Neural cell (in vitro differentiated cells): ENCODE results near the gene CLDN4. TPM values are rescaled to one million over a fixed set of nuclear protein-coding genes. Genes with fewer than 3 reads are reported as not detected.

Experiments used
- H2AFZ ChIP-seq: fragments of 200-600, 300-800 bp; sonication (generic), shearing (Covaris generic); 2 replicates; pipeline ENCODE4 v1.6.0; 2014; ENCODE audit warnings: low read depth, mild to moderate bottlenecking, antibody characterized with exemption, low read length, moderate library complexity
- H3F3A ChIP-seq: fragments of 200-600 bp; shearing (Covaris generic); 2 replicates; pipeline ENCODE4 v1.6.1; 2016; ENCODE audit warnings: mild to moderate bottlenecking, moderate library complexity, mixed read lengths, antibody characterized with exemption, low read length; ENCODE audit not compliant: insufficient read depth, poor library complexity, severe bottlenecking
- H3K27ac ChIP-seq: fragments of 200-600, 300-800 bp; sonication (generic), shearing (Covaris generic); 2 replicates; pipeline ENCODE4 v1.5.1; 2014; ENCODE audit warnings: mild to moderate bottlenecking, low read length, moderate library complexity
- H3K27me3 ChIP-seq: fragments of 300-800, 200-600 bp; sonication (generic), shearing (Covaris generic); 2 replicates; pipeline ENCODE4 v1.6.0; 2014; ENCODE audit warnings: mild to moderate bottlenecking, low read depth, low read length, moderate library complexity; ENCODE audit not compliant: insufficient read depth
- H3K36me3 ChIP-seq: fragments of 300-800, 200-600 bp; sonication (generic), shearing (Covaris generic); 2 replicates; pipeline ENCODE4 v1.5.1; 2014; ENCODE audit warnings: mild to moderate bottlenecking, antibody characterized with exemption, low read length, moderate library complexity; ENCODE audit not compliant: insufficient read depth
- H3K4me2 ChIP-seq: fragments of 300-800, 200-600 bp; sonication (generic), shearing (Covaris generic); 2 replicates; pipeline ENCODE4 v1.6.0; 2014; ENCODE audit warnings: mild to moderate bottlenecking, low read length
- H3K4me3 ChIP-seq: fragments of 300-800, 200-600 bp; sonication (generic), shearing (Covaris generic); 2 replicates; pipeline ENCODE4 v1.5.1; 2014; ENCODE audit warnings: mild to moderate bottlenecking, low read length, moderate library complexity
- H3K79me2 ChIP-seq: fragments of 200-600 bp; shearing (Covaris generic); replicated peaks from 2 replicates; pipeline ENCODE4 v1.6.0; 2014; ENCODE audit warnings: mild to moderate bottlenecking, low read length, moderate library complexity; ENCODE audit not compliant: insufficient read depth
- H3K9ac ChIP-seq: fragments of 300-800, 200-600 bp; sonication (generic), shearing (Covaris generic); 2 replicates; pipeline ENCODE4 v1.6.1; 2016; ENCODE audit warnings: mild to moderate bottlenecking, low read length, mixed read lengths
- H3K9me2 ChIP-seq: fragments of 200-600 bp; shearing (Covaris generic); 2 replicates; pipeline ENCODE4 v1.6.1; 2016; ENCODE audit warnings: mild to moderate bottlenecking, low read length, mixed read lengths; ENCODE audit not compliant: insufficient read depth
- H3K9me3 ChIP-seq: fragments of 200-600, 300-800 bp; sonication (generic), shearing (Covaris generic); 2 replicates; pipeline ENCODE4 v1.6.1; 2016; ENCODE audit warnings: mild to moderate bottlenecking, mixed run types, low read length, moderate library complexity, mixed read lengths
- H4K20me1 ChIP-seq: fragments of 200-600 bp; shearing (Covaris generic); 2 replicates; pipeline ENCODE4 v1.6.1; 2016; ENCODE audit warnings: mild to moderate bottlenecking, mixed run types; ENCODE audit not compliant: insufficient read depth
- CTCF ChIP-seq: fragments of 450-650 bp; IDR thresholded peaks from 2 replicates; pipeline ENCODE4 v1.5.1; 2014; ENCODE audit warnings: antibody characterized with exemption, mild to moderate bottlenecking, moderate library complexity; ENCODE audit not compliant: poor library complexity, severe bottlenecking
- EP300 ChIP-seq: fragments of 450-650 bp; conservative IDR thresholded peaks from 2 replicates; pipeline ENCODE4 v1.6.1; 2014; ENCODE audit warnings: antibody characterized with exemption, mild to moderate bottlenecking, moderate library complexity; ENCODE audit not compliant: poor library complexity, severe bottlenecking
- EZH2 ChIP-seq: fragments of 200-600, 300-800 bp; shearing (Covaris generic), sonication (generic); IDR thresholded peaks from 2 replicates; pipeline ENCODE4 v1.6.1; 2014; ENCODE audit warnings: antibody characterized with exemption, low read length, borderline replicate concordance, mild to moderate bottlenecking; ENCODE audit not compliant: insufficient read depth, poor library complexity, severe bottlenecking
- MXI1 ChIP-seq: fragments of 450-650 bp; conservative IDR thresholded peaks from 2 replicates; pipeline ENCODE4 v1.6.1; 2014; ENCODE audit warnings: antibody characterized with exemption, mild to moderate bottlenecking; ENCODE audit not compliant: poor library complexity, severe bottlenecking
- POLR2AphosphoS5 ChIP-seq: IDR thresholded peaks from 2 replicates; pipeline ENCODE4 v1.6.1; 2012
- RAD21 ChIP-seq: fragments of 450-650 bp; conservative IDR thresholded peaks from 2 replicates; pipeline ENCODE4 v1.6.1; 2014; ENCODE audit warnings: antibody characterized with exemption, mild to moderate bottlenecking, moderate library complexity
- REST ChIP-seq: IDR thresholded peaks from 2 replicates; pipeline ENCODE4 v1.6.1; 2012; ENCODE audit warnings: borderline replicate concordance
- SMC3 ChIP-seq: fragments of 450-650 bp; conservative IDR thresholded peaks from 2 replicates; pipeline ENCODE4 v1.6.1; 2014; ENCODE audit warnings: antibody characterized with exemption, mild to moderate bottlenecking, moderate library complexity; ENCODE audit not compliant: poor library complexity
- TAF1 ChIP-seq: IDR thresholded peaks from 2 replicates; pipeline ENCODE4 v1.6.1; 2012; ENCODE audit warnings: low read depth
- polyA plus RNA-seq: library from polyadenylated mRNA; depleted of rRNA; stranded (reverse); fragments of >200 nt; gene quantifications from 2 replicates; pipeline ENCODE4 v1.2.3, GENCODE V29; 2014

The CLDN4 gene
- polyA plus RNA-seq, 1 donor from 2014 or later = 0.09 TPM

- Histone ChIP-seq H3K9me2 (no peaks in the 10 kb centered on the region), H3K9me3 (no peaks in the 10 kb centered on the region), H3K27ac (no peak overlapping the region), H3F3A (no peaks in the 10 kb centered on the region), H3K36me3 (no peaks in the 10 kb centered on the region), H3K79me2 (no peaks in the 10 kb centered on the region), H3K27me3 (no peaks in the 10 kb centered on the region), H3K4me3 (no peak overlapping the region), H2AFZ (no peak overlapping the region), H3K4me2 (no peak overlapping the region), H4K20me1 (no peaks in the 10 kb centered on the region), H3K9ac (no peak overlapping the region)
- no peak for TF ChIP-seq CTCF
- no peak for TF ChIP-seq RAD21
Measured at GRCh38 chr7:73871163-73872011, 40.6 kb downstream of the CLDN4 start.

GRCh38 chr7:73872056-73872908 is 41.5 kb downstream of the CLDN4 start:
- Histone ChIP-seq H3K79me2 (no peaks in the 10 kb centered on the region), H3K9me3 (no peaks in the 10 kb centered on the region), H3F3A (no peaks in the 10 kb centered on the region), H3K9ac (no peak overlapping the region), H3K9me2 (no peaks in the 10 kb centered on the region), H3K4me3 (no peak overlapping the region), H3K4me2 (no peak overlapping the region), H4K20me1 (no peaks in the 10 kb centered on the region), H3K27me3 (no peaks in the 10 kb centered on the region), H3K36me3 (no peaks in the 10 kb centered on the region), H2AFZ (no peak overlapping the region), H3K27ac (no peak overlapping the region)
- TF ChIP-seq MXI1 (no peak), TAF1 (no peak), RAD21 (no peak), SMC3 (no peak), EZH2 (no peak), REST (no peak), EP300 (no peak), POLR2AphosphoS5 (no peak), CTCF (no peak)
